GM18951 (cell line): Measurements from ENCODE around the gene TEN1.

Experiments used
- POLR2A ChIP-seq: IDR thresholded peaks from 4 replicates; pipeline ENCODE4 v1.6.1; 2011; ENCODE audit warnings: mild to moderate bottlenecking; ENCODE audit not compliant: insufficient read length, insufficient read depth; ENCODE audit errors: extremely low read depth
- in situ Hi-C: fragments of 300-500 bp; cut with MboI; formaldehyde crosslinking; loops from one replicate; pipeline ENCODE4 v1.12.0; 2022; ENCODE audit warnings: low sequenced_read_pairs, mixed read lengths, inconsistent platforms; ENCODE audit not compliant: unreplicated experiment

Gene TEN1

DNA sequence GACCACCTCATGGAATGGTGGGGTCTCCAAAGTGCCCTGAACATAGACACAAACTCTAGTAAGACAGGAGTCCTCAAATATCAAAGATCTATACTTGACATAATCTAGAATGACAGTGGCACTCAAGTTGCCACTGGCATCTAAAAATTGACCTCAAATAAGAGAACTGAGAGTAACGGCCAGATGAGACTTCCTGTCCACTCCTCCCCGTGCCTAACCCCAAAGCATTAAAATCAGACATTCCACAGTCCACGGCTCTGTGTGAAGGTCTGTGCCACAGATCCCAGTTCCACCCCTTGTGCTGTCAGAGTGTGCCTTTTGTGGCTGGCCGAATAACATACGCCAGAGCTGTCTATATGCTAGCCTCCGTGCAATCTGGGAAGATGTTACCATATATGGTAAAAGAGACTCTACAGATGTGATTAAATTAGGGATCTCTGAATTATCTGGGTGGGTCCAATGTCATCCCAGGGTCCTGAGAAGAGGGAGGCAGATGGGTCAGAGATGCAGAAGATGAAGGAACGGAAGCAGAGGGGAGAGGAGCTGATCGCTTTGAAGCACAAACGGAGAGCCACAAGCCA lies 69.1 kb downstream of the TEN1 start:
- in situ Hi-C loops = no loop called here
- no peak for TF ChIP-seq POLR2A

GRCh38 chr17:76048711-76049110 lies 69.7 kb downstream of the TEN1 start:
- no peak for TF ChIP-seq POLR2A
- in situ Hi-C loops = no loop called here

GRCh38 chr17:76049239-76049638 lies 70.2 kb downstream of the TEN1 start:
- in situ Hi-C loops = no loop called here
- no peak for TF ChIP-seq POLR2A

DNA sequence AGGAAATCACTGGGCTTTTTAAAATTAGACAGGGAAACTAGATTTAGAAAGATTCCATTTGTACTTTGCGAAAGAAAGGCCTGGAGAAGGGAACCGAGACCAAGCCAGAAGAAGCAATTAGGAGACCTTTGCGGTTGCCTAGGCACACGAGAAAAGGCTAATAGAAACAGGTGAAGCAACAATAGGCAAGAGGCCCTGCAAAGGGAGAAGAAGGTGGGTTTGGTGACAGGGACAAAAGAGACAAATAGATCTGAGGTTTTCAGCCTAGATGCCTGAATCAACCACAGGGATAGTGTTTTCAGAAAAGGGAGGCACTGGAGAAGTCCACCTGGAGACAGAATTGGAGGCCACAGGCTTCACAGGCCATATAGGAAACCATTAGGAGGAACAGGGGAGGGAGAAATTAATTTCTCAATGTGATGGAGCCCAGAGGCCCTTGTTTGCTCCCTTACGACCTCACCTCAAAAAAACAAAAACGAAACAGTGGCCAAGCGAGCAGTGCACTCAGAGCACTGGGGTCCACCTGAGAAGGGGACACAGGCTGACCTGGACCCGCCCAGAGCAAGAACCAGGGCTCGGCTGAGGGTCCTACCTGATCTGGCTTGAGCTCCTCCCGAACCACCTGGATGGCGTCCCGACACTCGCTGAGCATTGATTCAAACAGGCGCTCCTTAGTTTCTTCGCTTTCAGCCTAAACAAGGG lies 70.9 kb downstream of the TEN1 start:
- TF ChIP-seq POLR2A = no peak
- in situ Hi-C loops = no loop called here
